SK-N-SH (cell line): ENCODE measurements around the gene DOCK4. TPM values are rescaled to one million over a fixed set of nuclear protein-coding genes. Genes with fewer than 3 reads are reported as not detected.

Experiments
- CTCF ChIA-PET: fragments of 300-600, 350-600 bp; formaldehyde crosslinking; extraction: SDS; loops from one replicate; lab custom pipeline; 2021; lab: Yijun Ruan, JAX
- POLR2A ChIA-PET: fragments of 350-600 bp; sonication (Branson Sonifier 250); formaldehyde crosslinking; extraction: SDS; loops from one replicate; lab custom pipeline; 2020; ENCODE audit warnings: antibody characterized with exemption, inconsistent platforms; lab: Yijun Ruan, JAX
- DNase-seq: peaks from one replicate; pipeline ENCODE4 v3.0.0; 2012
- H2AFZ ChIP-seq: fragments of 200-600 bp; sonication (generic); 2 replicates; pipeline ENCODE4 v1.8.1; 2016; ENCODE audit warnings: antibody characterized with exemption, mild to moderate bottlenecking, low read depth
- H3F3A ChIP-seq: fragments of 200-600 bp; sonication (generic); replicated peaks from 2 replicates; pipeline ENCODE3; 2016; ENCODE audit warnings: antibody characterized with exemption, mild to moderate bottlenecking; ENCODE audit not compliant: insufficient read depth
- H3K27ac ChIP-seq, 2 experiments: fragments of 200-500 bp in 1 of 2; fragments of 200-600 bp in 1 of 2; sonication (Bioruptor generic) in 1 of 2; sonication (generic), shearing (Covaris generic) in 1 of 2; 2 replicates each; pipeline versions ENCODE4 v1.5.1 to v1.6.1; 2014 to 2016; ENCODE audit warnings: low read depth in 2 of 2, inconsistent platforms in 1 of 2, low read length in 1 of 2, mild to moderate bottlenecking in 1 of 2, mixed read lengths in 1 of 2
- H3K27me3 ChIP-seq: fragments of 200-600 bp; sonication (generic), shearing (Covaris generic); 2 replicates; pipeline ENCODE4 v1.6.1; 2016; ENCODE audit warnings: mixed run types; ENCODE audit not compliant: insufficient read depth
- H3K36me3 ChIP-seq, 2 experiments: fragments of 200-500 bp in 1 of 2; fragments of 200-600 bp in 1 of 2; sonication (Bioruptor generic) in 1 of 2; sonication (generic) in 1 of 2; replicated peaks in 1 of 2; 2 replicates each; pipeline versions ENCODE3 to v1.5.1; 2014 to 2016; ENCODE audit warnings: low read length in 1 of 2, mild to moderate bottlenecking in 1 of 2; ENCODE audit not compliant: insufficient read depth in 2 of 2, control insufficient read depth in 1 of 2
- H3K4me1 ChIP-seq, 2 experiments: fragments of 200-500 bp in 1 of 2; fragments of 200-600 bp in 1 of 2; sonication (Bioruptor generic) in 1 of 2; sonication (generic), shearing (Covaris generic) in 1 of 2; 2 replicates each; pipeline versions ENCODE4 v1.5.1 to v1.6.1; 2014 to 2016; ENCODE audit warnings: low read depth in 1 of 2, low read length in 1 of 2, mixed run types in 1 of 2; ENCODE audit not compliant: insufficient read depth in 2 of 2, control insufficient read depth in 1 of 2
- H3K4me2 ChIP-seq: fragments of 200-600 bp; sonication (generic), shearing (Covaris generic); 2 replicates; pipeline ENCODE4 v1.6.1; 2017; ENCODE audit warnings: mixed run types
- H3K4me3 ChIP-seq, 2 experiments: fragments of 200-500 bp in 1 of 2; fragments of 200-600 bp in 1 of 2; sonication (Bioruptor generic) in 1 of 2; sonication (generic), shearing (Covaris generic) in 1 of 2; 2 replicates each; pipeline versions ENCODE4 v1.5.1 to v1.8.1; 2014 to 2016; ENCODE audit warnings: low read depth in 2 of 2, inconsistent platforms in 1 of 2, low read length in 1 of 2, mild to moderate bottlenecking in 1 of 2, mixed read lengths in 1 of 2, moderate library complexity in 1 of 2
- H3K79me2 ChIP-seq: fragments of 200-600 bp; sonication (generic); 2 replicates; pipeline ENCODE4 v1.8.1; 2017; ENCODE audit warnings: mild to moderate bottlenecking; ENCODE audit not compliant: insufficient read depth
- H3K9ac ChIP-seq: fragments of 200-600 bp; sonication (generic); 2 replicates; pipeline ENCODE4 v1.6.1; 2017; ENCODE audit warnings: mixed run types
- H3K9me2 ChIP-seq: fragments of 200-600 bp; sonication (generic); 2 replicates; pipeline ENCODE4 v1.6.1; 2017; ENCODE audit warnings: mixed run types
- H3K9me3 ChIP-seq: fragments of 200-600 bp; sonication (generic); 2 replicates; pipeline ENCODE4 v1.6.1; 2017; ENCODE audit warnings: mixed run types, mild to moderate bottlenecking, moderate library complexity
- H4K20me1 ChIP-seq: fragments of 200-600 bp; sonication (generic); 2 replicates; pipeline ENCODE4 v1.6.1; 2017; ENCODE audit warnings: mild to moderate bottlenecking, mixed run types; ENCODE audit not compliant: insufficient read depth
- CHD2 ChIP-seq: fragments of 150-350 bp; IDR thresholded peaks from 2 replicates; pipeline ENCODE4 v1.6.1; 2018; ENCODE audit warnings: low read length; ENCODE audit not compliant: partially characterized antibody
- CTCF ChIP-seq: fragments of 200-600 bp; sonication (generic); IDR thresholded peaks from 2 replicates; pipeline ENCODE4 v1.6.1; 2017; ENCODE audit warnings: antibody characterized with exemption, mild to moderate bottlenecking, moderate library complexity
- EP300 ChIP-seq, 2 experiments: IDR thresholded peaks; 2 replicates each; pipeline versions ENCODE4 v1.4.0 to v1.6.1; 2012; ENCODE audit warnings: borderline replicate concordance in 1 of 2, low read depth in 1 of 2, low read length in 1 of 2
- FOXJ3 ChIP-seq: sonication (generic); formaldehyde crosslinking; IDR thresholded peaks from 2 replicates; pipeline ENCODE4 v1.5.1; 2020; ENCODE audit warnings: mild to moderate bottlenecking, missing genetic modification reagents
- IRF3 ChIP-seq: fragments of 150-350 bp; IDR thresholded peaks from 2 replicates; pipeline ENCODE4 v1.6.1; 2016; ENCODE audit warnings: mild to moderate bottlenecking, low read depth, low read length
- MAX ChIP-seq: IDR thresholded peaks from 2 replicates; pipeline ENCODE4 v1.4.0; 2012; ENCODE audit warnings: low read depth
- MXI1 ChIP-seq: IDR thresholded peaks from 2 replicates; pipeline ENCODE4 v1.6.1; 2012; ENCODE audit warnings: mild to moderate bottlenecking, low read depth, low read length, improper control_type of control experiment
- NFIC ChIP-seq: IDR thresholded peaks from 2 replicates; pipeline ENCODE4 v1.4.0; 2012; ENCODE audit warnings: borderline replicate concordance
- PBX3 ChIP-seq: IDR thresholded peaks from 2 replicates; pipeline ENCODE4; 2012
- RCOR1 ChIP-seq: fragments of 150-350 bp; IDR thresholded peaks from 2 replicates; pipeline ENCODE4 v1.6.1; 2017; ENCODE audit warnings: antibody characterized with exemption, low read length
- RXRA ChIP-seq: IDR thresholded peaks from 2 replicates; pipeline ENCODE4 v1.4.0; 2012; ENCODE audit warnings: low read depth, mild to moderate bottlenecking, borderline replicate concordance
- SMC3 ChIP-seq: IDR thresholded peaks from 2 replicates; pipeline ENCODE4 v1.6.1; 2012; ENCODE audit warnings: low read depth, low read length, improper control_type of control experiment
- TAF1 ChIP-seq: IDR thresholded peaks from 2 replicates; pipeline ENCODE4 v1.6.1; 2012; ENCODE audit warnings: low read depth, mild to moderate bottlenecking, low read length, moderate library complexity, borderline replicate concordance
- TCF12 ChIP-seq: IDR thresholded peaks from 2 replicates; pipeline ENCODE4 v1.4.0; 2012
- USF1 ChIP-seq: IDR thresholded peaks from 2 replicates; pipeline ENCODE4 v1.4.0; 2012; ENCODE audit warnings: low read depth, borderline replicate concordance
- USF2 ChIP-seq: fragments of 150-350 bp; IDR thresholded peaks from 2 replicates; pipeline ENCODE4 v1.6.1; 2017; ENCODE audit warnings: antibody characterized with exemption, low read length, low read depth, borderline replicate concordance
- ZBTB33 ChIP-seq: IDR thresholded peaks from 2 replicates; pipeline ENCODE4 v1.4.0; 2012; ENCODE audit warnings: low read depth, borderline replicate concordance
- WGBS: methylation state at CpG from one replicate; pipeline ENCODE4 v1.1.6; 2017; ENCODE audit warnings: low lambda C conversion rate; 5-methylcytosine and 5-hydroxymethylcytosine counted together
- polyA plus RNA-seq, 3 experiments: library from polyadenylated mRNA; depleted of rRNA; stranded (reverse); fragments of >200 nt; gene quantifications; 2 replicates each; pipeline ENCODE4 v1.2.3, GENCODE V29; 2012

DOCK4 gene
- polyA plus RNA-seq, 1 of the 3 experiments (the other 2 are of a cell fraction): 8.5 TPM

- ChIA-PET POLR2A (interaction anchor here (0.6 kb wide), 1 partner anchor 259 kb away, joined by 3 read pairs; no protein-coding TSS in a partner anchor), CTCF (interaction anchor here (0.8 to 1.6 kb wide), 2 partner anchors 17 to 38 kb away, joined by 3 to 4 read pairs; no protein-coding TSS in a partner anchor)
- Histone ChIP-seq H2AFZ (no peak overlapping the region), H3K36me3 (no peaks in the 10 kb centered on the region), H3F3A (peaks cover 10% of the 10 kb centered on the region), H3K9me3 (no peaks in the 10 kb centered on the region), H3K9me2 (no peaks in the 10 kb centered on the region), H4K20me1 (peaks cover 3% of the 10 kb centered on the region; the same call in 1 of the 2 replicates), H3K4me2 (no peak overlapping the region), H3K9ac (no peak overlapping the region), H3K4me1 (peaks cover 0 to 19% of the 10 kb centered on the region in 2 experiments; a peak in 3 of 4 replicates), H3K27ac (no peak overlapping the region; a peak in 1 of 4 replicates), H3K79me2 (no peaks in the 10 kb centered on the region), H3K27me3 (no peaks in the 10 kb centered on the region), H3K4me3 (no peak overlapping the region)
- WGBS: 96% methylated on average over 3 of the region's 3 CpGs
- DNase-seq: no peak
- TF ChIP-seq SMC3 (no peak), MAX (no peak), FOXJ3 (CRISPR knock-in tag) (no peak), MXI1 (no peak), RCOR1 (no peak), CHD2 (no peak), PBX3 (no peak), IRF3 (no peak), TCF12 (no peak), USF2 (no peak), RXRA (no peak), CTCF (no peak), NFIC (no peak), TAF1 (no peak), ZBTB33 (no peak), EP300 (IDR thresholded peaks at IDR 0.05; ENCODE audit: borderline replicate concordance in 1 of 2, low read depth in 1 of 2, low read length in 1 of 2) (no peak), USF1 (no peak)
Observed at GRCh38 chr7:112188257-112188656, 17.9 kb downstream of the DOCK4 start.
